ENCODE results near the gene MUC2.

MUC2 gene

DNA sequence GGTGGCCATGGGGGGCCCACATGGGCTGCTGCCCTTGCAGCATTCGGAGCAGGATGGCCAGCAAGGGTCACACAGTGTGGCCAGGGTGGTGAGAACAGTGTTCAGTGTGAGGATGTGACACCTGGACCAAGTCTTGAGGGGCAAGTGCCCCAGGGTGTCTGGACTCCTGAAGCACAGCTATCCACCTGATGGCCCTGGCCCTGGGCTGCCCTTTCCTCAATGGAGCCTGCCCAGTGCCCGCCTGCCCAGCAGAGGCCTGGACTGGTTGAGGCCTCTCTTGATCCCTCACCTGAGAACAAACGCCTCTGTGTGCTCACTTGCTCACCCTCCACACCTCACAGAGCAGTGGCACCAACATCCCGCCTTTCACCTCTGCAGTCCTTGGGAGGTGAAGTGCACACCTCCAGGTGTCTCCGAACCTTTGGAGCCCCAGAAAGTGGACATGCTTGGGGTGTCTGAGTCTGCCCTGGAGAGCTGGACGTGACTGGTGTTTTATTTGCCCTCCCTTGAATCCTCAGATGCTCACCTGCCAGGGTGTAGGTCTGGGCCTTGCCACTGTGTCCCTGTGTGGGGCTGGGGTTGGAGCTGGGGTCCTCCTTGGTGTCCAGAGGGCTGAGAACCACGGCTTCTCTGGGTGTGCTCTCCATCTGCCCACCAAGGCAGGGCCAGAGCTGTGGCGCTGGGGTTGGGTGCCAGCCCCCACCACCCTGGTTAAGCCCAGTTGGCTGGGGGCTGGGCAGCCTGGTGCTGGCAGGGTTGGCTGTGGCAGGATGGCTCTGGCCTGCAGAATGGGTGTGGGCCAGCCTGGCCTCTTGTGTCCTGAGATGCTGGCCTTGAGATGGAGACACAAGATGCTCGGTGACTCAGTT is 3.8 kb upstream of the MUC2 start:
- no peak for DNase-seq (ENCODE audit: low read depth in 2 of 3, low spot score in 2 of 3)

DNA sequence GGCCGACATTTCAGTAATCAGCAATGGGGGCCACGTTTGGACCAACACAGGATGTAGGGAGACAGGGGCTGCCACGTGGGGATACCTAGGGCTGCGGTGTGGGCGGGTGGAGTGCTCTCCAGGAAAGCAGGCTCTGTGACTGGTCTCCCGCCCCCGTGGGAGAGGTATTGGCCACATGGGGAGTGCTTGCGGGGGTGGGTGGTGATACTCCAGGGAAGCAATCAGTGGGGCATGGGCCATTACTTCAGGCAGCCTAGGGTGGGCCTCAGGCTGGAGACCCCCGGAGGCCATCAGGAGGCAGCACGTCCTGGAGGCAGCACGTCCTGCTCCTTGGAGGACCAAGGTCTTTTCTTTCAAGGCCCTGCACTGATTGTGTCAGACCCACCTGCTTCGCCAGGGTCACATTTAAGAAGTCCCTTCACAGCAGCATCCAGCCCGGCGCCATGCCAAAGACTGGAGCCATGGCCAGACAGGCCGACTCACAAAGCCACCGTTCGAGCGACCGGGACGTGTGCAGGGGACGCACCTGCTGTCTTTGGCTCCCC is 3.0 kb upstream of the MUC2 start:
- no peak for DNase-seq (ENCODE audit: low read depth in 2 of 3, low spot score in 2 of 3)

DNA sequence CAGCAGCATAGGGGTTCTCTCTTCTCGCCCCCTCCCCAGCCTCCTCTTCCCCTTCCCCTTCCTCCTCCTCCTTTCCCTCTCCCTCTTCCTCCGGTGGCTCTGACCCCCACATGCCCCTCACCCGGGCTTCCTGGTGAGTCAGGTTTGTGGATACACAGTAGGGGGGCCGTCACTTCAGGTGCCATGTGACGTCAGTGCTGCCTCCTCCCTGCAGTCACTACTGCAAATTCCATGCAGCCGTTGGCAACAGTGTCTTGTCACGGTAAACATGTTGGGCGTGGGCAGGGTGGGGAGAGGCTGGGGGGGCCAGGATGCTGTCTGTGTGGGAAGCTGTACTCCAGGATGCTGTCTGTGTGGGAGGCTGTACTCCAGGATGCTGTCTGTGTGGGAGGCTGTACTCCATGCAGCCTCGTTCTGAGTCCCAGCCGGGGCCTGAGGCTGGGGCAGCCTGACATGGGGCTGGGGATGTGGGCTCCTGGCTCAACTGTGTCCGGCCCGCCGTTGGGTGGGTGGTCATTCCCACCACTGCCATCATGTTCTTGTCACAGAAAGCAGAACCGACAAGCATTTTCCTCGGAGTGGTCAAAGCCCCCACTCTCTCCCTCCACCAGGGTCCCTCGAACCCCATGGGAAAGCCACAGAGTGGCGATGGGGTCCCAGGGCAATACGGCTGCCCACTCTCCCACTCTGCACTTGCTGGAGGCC is 2.4 kb upstream of the MUC2 start:
- no peak for DNase-seq (ENCODE audit: low read depth in 2 of 3, low spot score in 2 of 3)

DNA sequence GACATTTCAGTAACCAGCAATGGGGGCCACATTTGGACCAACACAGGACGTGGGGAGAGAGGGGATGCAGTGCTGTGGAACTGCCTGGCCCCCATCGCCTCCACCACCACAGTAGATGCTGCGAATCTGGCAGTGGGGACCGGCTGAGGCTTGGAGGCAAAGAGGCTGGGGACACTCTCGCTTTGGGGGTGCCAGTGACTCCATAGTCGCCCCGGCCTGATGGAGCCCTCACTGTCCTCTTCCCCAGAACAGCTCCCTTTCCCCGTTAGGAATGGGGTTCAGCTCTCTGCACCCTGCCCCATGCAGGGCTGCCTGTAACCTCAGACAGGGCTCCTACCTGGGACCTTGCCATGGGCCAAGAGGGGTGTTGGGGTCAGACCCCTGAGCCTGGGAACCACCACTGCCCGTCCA is 1.8 kb upstream of the MUC2 start:
- no peak for DNase-seq (ENCODE audit: low read depth in 2 of 3, low spot score in 2 of 3)

DNA sequence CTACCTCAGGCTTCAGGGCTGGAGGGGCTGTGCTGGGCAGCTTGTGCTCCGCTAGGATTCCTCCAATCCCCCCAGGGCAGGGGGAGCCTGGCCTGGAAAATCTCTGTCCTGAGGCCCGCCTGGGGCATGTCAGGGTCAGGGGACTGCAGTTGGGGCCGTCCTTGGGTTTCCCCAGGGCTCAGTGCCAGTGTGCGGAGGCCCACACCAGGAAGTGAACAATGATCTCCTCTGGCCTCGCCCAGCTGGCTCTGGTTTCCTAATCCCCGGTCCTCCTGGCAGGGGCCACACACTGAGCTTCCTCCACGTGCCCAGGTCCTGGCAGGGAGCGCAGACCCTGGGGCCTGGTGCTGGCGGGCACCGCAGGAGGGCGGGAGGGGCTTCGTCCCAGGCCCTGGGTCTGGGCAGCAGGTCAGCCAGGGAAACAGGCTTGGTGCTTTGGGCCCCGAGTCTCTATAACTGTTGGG is 1.4 kb upstream of the MUC2 start:
- no peak for DNase-seq (ENCODE audit: low read depth in 2 of 3, low spot score in 2 of 3)

DNA sequence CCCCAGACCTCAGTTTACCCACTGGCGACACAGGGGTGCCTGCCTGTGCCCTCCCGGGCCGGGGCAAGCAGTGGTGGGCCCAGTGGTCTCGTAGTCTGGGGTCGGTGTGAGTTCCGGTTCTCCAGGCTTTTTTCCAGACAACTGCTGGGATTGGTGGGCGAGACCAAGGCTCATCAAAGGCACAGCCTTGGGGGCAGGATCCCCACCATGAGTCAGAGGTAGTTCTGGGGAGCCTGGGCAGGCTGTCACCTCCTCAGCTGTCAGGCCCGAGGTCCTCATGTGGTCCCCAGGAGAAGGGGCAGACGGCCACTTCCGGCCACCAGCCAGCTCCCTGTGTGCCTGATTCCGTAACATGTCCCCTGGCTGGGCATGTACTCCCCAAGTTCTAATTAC is 827 bp upstream of the MUC2 start:
- no peak for DNase-seq (ENCODE audit: low read depth in 2 of 3, low spot score in 2 of 3)

DNA sequence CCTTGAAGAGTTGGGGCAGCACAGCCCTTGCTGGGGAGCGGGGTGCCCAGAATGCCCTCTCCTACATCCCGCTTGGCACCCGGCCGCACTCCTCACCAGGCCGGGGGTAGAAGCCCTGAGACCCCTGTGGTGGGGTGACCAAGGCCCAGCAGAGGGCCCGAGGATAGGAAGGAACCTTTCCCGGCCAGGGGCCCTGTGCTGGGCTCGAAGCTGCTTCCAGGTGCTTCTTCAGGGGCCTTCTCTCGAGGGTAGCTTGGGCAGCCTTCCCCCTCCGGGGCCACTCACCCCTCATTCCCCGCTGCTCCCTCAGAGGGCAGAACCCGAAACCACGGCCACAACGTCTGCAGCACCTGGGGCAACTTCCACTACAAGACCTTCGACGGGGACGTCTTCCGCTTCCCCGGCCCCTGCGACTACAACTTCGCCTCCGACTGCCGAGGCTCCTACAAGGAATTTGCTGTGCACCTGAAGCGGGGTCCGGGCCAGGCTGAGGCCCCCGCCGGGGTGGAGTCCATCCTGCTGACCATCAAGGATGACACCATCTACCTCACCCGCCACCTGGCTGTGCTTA is 752 bp downstream of the MUC2 start:
- DNase-seq (ENCODE audit: low read depth in 2 of 3, low spot score in 2 of 3) = no peak

DNA sequence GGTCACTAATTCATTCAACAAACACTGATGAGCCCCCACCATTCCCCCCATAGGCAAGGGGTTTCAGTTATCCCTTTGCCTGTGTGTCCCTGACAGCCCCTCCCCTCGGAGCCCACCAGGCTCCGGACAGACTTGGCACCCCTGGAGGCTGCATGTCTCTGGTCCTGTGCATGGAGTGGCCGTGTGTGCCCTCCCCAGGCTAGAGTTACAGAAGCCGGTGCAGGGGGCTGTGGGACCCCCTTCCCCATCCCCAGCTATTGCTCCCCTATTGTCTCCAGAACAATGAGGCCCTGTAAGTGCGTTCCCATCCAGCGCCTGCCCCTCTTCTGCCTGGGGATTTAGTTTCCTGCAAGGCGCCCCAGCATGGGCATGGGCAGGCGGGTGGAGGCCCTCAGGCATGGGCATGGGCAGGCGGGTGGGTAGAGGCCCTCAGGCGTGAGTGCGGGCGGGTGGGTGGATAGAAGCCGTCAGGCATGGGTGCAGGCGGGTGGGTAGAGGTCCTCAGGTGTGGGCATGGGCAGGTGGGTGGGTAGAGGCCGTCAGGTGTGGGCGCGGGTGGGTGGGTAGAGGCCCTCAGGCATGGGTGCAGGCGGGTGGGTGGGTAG is 1.5 kb downstream of the MUC2 start:
- DNase-seq (ENCODE audit: low read depth in 2 of 3, low spot score in 2 of 3) = no peak

DNA sequence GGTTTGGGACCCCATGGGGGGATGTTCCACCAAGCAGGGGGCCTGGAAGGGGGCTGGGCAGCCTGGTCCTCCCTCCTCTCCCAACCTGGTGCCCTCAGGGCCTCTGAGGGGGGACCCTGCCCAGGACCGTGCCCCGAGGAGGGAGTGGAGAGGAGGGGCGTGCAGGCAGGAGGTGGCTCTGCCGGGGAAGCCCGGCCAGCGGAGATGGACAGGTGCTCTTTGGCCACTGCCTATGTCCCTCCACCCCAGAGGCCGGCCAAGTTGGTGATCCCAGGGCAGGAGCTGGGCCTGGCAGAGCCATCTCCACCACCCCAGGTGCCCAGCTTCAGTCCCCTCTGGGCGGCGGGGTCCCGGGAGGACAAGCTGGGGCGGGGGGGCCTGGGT is 2.4 kb downstream of the MUC2 start:
- DNase-seq (ENCODE audit: low read depth in 2 of 3, low spot score in 2 of 3) = no peak

DNA sequence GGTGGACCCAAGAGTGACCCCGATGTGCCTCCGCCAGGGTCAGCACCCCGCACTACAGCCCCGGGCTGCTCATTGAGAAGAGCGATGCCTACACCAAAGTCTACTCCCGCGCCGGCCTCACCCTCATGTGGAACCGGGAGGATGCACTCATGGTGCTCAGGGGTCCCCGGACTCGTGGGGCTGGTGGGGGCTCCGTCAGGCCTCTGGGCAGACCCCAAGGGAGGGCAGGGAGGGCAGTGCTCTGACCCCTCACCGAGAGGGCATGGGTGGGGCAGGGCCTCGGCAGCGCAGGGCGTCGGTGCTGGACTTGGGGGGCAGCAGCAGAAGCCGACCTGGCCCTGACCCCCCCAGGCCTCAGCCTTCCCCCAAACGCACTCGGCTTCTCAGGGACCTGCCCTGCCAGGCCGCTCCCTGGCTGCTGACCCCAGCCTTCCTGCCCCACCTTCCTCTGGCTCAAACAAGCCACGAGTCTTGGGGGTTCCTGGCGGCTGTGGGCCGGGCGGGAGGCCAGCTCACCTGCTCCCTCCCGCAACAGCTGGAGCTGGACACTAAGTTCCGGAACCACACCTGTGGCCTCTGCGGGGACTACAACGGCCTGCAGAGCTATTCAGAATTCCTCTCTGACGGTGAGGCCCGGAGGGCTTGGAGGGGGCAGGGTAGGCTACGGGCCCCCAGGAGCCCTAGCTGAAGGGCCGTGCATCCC is 2.9 kb downstream of the MUC2 start:
- no peak for DNase-seq (ENCODE audit: low read depth in 2 of 3, low spot score in 2 of 3)

DNA sequence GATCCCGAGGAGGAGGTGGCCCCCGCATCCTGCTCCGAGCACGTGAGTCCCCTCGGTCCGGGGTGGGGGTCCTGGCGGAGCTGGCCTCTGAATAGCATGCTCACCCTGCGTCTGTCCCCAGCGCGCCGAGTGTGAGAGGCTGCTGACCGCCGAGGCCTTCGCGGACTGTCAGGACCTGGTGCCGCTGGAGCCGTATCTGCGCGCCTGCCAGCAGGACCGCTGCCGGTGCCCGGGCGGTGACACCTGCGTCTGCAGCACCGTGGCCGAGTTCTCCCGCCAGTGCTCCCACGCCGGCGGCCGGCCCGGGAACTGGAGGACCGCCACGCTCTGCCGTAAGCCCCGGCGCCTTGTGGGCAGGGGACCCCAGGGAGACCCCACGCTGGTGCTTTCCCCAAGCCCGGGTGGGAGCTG is 3.5 kb downstream of the MUC2 start:
- no peak for DNase-seq (ENCODE audit: low read depth in 2 of 3, low spot score in 2 of 3)

DNA sequence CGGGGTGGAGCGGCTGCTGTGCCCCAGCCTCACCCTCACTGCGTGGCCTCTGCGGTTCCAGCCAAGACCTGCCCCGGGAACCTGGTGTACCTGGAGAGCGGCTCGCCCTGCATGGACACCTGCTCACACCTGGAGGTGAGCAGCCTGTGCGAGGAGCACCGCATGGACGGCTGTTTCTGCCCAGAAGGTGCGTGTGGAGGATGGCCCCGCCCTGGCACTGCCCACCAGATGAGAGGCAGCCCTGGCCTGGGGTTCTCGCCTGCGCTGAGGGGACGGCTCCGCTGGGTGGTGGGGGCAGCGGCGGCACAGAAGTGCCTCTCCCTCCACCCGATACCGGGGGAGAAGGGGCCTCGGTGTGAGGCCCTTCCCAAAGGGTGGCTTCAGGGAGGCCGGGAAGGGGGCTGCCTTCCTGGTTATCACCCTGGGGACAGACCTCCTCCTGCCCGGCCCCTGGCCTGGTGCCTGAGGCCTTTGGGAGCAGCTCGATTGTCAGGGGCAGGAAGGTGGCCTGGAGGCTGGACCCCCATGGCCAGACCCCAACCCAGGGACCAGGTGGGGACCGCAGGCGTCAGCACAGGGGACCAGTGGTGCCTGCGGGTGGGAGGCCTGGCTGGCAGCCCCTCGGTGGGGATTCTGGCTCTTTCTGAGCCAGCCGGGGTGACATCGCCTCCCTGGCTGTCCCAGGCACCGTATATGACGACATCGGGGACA is 7.1 kb downstream of the MUC2 start:
- DNase-seq (ENCODE audit: low read depth in 2 of 3, low spot score in 2 of 3) = no peak

DNA sequence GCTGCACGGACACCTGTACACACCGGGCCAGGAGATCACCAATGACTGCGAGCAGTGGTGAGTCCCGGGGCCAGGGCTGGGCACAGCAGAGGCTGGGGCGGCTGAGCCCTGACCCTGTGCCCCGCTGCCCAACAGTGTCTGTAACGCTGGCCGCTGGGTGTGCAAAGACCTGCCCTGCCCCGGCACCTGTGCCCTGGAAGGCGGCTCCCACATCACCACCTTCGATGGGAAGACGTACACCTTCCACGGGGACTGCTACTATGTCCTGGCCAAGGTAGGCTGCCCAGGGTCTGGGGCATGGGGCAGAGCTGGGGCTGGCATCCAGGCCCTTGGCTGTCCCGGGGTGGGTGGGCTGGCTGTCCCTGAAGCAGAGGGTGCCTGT is 7.7 kb downstream of the MUC2 start:
- no peak for DNase-seq (ENCODE audit: low read depth in 2 of 3, low spot score in 2 of 3)

DNA sequence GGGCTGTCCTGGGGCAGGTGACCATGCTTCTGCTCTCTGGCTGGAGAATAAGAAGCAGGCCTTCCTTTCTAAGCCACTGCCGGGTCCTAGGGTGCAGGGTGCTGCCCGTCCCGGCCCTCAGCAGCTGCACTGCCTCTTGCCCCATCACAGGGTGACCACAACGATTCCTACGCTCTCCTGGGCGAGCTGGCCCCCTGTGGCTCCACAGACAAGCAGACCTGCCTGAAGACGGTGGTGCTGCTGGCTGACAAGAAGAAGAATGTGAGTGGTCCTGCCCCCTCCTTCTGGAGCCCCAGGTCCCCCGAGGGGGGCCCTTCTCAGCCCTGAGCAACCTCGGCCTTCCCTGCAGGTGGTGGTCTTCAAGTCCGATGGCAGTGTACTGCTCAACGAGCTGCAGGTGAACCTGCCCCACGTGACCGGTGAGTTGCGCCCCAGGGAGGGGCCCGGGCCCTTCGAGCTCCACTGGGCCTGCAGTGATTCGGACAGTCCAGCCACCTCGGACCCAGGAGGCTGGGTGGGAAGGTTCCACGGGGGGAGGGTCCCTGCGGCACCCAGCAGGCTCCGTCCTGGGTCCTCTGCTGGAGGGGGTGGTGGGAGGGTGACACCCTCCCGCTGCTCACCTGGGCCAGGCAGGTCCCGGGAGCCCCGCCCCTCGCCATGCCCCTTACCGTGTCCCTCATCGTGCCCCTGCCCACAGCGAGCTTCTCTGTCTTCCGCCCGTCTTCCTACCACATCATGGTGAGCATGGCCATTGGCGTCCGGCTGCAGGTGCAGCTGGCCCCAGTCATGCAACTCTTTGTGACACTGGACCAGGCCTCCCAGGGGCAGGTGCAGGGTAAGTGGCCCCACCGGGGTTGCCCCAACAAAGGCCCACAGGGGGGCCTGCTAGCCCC is 8.3 kb downstream of the MUC2 start:
- DNase-seq (ENCODE audit: low read depth in 2 of 3, low spot score in 2 of 3) = no peak

DNA sequence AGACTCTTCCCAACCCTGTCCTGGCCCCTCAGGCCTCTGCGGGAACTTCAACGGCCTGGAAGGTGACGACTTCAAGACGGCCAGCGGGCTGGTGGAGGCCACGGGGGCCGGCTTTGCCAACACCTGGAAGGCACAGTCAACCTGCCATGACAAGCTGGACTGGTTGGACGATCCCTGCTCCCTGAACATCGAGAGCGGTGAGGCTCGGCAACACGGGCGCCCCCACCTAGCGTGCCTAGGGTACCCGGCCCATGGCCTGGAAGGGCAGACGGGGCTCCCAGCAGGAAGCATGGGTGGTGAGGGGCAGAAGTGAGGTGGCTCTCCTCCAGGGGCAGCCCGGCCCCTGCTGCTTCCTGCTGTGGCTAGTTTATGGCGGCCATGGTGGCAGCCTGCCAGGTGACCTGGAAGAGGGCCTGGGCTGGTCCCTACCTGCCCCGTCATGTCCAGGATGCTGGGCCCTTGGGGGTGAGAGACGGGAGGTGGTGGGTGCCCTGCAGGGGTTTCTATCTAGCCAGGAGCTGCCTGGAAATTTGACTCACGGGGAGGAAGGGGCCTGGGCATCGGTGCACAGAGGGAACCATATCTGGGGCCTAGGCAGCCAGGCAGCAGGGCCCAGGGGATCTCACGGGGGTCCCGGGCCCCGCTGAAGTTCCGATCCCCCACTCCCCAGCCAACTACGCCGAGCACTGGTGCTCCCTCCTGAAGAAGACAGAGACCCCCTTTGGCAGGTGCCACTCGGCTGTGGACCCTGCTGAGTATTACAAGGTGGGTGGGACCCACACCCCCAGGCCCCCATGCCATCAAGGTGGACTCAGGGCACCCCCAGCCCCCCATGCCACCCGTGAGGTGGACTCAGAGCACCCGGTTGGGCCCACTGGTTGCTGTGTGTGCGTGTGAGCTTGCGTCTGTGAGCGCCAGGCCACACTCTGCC is 9.2 kb downstream of the MUC2 start:
- DNase-seq (ENCODE audit: low read depth in 2 of 3, low spot score in 2 of 3) = no peak

DNA sequence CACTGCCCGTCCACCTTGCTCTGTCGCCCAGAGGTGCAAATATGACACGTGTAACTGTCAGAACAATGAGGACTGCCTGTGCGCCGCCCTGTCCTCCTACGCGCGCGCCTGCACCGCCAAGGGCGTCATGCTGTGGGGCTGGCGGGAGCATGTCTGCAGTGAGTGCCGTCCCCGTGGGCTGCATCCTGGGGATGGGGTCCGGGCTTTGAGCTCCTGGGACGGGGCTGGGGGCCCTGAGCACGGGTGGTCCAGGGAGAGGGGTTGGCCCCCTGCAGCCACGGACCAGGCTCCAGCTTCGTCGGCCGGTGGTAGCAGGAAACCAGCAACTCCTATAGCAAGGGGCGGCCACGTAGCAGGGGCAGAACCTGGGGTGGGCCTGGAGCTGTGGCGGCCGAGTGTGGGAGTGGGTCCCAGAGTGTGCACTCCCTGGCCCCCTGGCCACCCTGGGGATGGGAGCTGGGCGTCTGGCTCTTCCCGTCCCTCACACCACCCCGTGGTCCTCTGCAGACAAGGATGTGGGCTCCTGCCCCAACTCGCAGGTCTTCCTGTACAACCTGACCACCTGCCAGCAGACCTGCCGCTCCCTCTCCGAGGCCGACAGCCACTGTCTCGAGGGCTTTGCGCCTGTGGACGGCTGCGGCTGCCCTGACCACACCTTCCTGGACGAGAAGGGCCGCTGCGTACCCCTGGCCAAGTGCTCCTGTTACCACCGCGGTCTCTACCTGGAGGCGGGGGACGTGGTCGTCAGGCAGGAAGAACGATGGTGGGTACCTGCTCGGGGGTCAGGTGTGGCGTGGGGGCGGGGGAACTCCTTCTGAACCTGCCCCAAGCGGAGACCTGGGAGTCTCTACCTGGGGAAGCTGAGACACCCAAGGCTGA is 10.1 kb downstream of the MUC2 start:
- no peak for DNase-seq (ENCODE audit: low read depth in 2 of 3, low spot score in 2 of 3)

DNA sequence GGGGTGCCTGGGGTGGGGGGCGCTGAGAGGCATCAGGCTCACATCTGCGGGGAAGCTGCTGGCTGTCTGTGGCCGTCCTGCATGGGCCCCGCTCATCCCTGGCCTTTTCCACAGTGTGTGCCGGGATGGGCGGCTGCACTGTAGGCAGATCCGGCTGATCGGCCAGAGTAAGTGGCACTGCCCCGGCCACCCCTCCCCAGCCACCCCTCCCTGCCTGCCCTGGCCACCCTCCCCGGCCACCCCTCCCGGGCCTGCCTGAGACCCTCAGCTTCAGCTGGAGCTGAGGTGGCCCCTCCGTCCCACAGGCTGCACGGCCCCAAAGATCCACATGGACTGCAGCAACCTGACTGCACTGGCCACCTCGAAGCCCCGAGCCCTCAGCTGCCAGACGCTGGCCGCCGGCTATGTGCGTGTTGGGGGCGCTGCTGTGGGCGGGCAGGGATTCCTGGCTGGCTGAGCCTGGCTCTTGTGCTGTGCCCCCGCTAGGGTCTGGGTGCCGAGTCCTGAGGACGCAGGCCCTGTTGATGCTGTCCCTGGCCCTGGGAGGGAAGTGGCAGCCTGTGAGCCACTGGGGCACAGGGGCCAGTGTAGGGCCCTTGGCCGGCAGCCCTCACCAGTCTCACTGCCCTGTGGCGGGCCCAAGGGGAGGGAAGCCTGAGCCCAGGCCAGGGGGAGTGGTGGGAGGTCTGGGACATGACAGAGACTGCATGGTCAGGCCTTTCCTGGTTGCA is 10.9 kb downstream of the MUC2 start:
- no peak for DNase-seq (ENCODE audit: low read depth in 2 of 3, low spot score in 2 of 3)

Measured in activated CD8-positive, alpha-beta memory T cell treated with anti-CD3 and anti-CD28 coated beads for 48 hours (primary cell).